Mammary epithelial cell (primary cell): ENCODE results near the gene RAI1.

Source experiments
- CTCF ChIP-seq, 2 donors: IDR thresholded peaks in 1 of 2; conservative IDR thresholded peaks in 1 of 2; 2 replicates each; pipeline ENCODE4 v1.5.1; 2011 to 2012; ENCODE audit warnings: inconsistent platforms in 2 of 2, low read length in 2 of 2, mild to moderate bottlenecking in 2 of 2, control low read depth in 1 of 2, low read depth in 1 of 2; ENCODE audit not compliant: insufficient read depth in 1 of 2; ENCODE audit errors: extremely low read depth in 1 of 2
- EZH2 ChIP-seq: IDR thresholded peaks from 2 replicates; pipeline ENCODE4 v1.6.1; 2012; ENCODE audit warnings: low read length, inconsistent platforms, borderline replicate concordance

- TF ChIP-seq CTCF (conservative IDR thresholded peaks at IDR 0.05 in 1 of 2, IDR thresholded peaks at IDR 0.05 in 1 of 2; ENCODE audit: extremely low read depth in 1 of 2, insufficient read depth in 1 of 2, low read depth in 1 of 2, low read length in 2 of 2) (no peak), EZH2 (no peak)
Observed at GRCh38 chr17:17684906-17685774, 3.9 kb downstream of the RAI1 start.
